Left kidney (tissue), 2 donors: ENCODE measurements around the gene TBC1D10A. TPM values are rescaled to one million over a fixed set of nuclear protein-coding genes. Genes with fewer than 3 reads are reported as not detected.

ENCODE experiments used
- DNase-seq: peaks from one replicate; pipeline ENCODE4 v3.0.0-alpha.2; 2013
- polyA plus RNA-seq: library from polyadenylated mRNA; unstranded; fragments of 120-200 nt; gene quantifications from one replicate; pipeline ENCODE4 v1.2.1, GENCODE V29; 2013; ENCODE audit not compliant: insufficient read length

Gene TBC1D10A
- polyA plus RNA-seq, 1 donor = 12.9 TPM

DNA sequence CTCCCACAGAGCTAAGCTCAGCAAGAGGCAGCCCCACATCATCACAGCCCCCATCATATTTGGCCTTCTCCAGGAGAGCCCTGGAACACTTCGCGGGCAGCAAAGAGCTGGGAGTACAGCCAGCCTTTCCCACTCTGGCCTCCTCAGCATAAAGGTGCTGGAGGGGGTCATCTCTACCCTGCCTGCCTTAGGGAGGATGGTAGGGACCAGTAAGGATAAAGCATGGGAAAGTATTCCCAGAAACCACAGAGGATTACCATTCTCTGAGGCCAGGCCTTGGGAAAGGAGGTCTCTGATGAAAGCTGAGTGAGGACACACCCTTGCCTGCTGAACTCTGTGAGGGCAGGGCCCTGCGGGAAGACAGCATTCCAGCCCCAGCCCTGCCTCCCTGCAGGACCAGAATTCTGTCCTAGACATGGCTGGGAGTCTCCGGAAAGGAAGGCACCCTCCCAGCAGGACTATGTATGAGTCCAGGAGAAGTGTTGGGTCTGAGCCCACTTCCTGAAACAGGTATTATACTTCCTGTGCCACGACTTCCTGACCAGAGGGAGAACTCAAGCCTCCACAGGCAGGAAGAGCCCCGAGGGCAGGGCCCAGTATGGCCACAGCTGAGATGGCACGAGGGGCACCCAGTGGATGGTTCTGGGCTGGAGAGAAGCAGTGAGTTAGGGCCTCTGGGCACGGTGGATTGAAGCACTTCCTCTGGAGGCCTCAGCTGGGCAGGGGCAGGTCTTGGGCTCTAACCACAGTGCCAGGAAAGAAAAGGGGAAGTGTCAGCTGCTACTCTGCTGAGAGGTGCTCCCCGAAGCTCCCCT is 24.5 kb downstream of the TBC1D10A start:
- no peak for DNase-seq

DNA sequence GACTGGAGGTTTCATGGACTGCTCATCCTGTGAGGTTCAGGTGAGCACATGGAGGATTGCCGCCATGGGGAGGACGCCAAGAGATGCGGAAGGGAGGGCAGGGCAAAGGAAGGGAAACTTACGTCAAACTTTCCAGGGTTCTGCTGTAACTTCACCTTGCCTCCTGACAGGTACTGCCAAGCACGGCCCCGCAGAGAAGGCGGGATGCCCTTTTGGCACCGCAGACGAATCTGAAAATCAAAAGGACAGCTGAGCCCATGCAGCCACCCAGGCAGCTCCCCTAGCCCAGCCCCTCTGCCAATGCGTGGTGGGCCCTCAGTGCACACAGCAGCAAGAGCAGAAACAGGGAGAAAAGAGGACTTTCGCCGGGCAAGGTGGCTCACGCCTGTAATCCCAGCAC is 27.4 kb downstream of the TBC1D10A start:
- DNase-seq = no peak

DNA sequence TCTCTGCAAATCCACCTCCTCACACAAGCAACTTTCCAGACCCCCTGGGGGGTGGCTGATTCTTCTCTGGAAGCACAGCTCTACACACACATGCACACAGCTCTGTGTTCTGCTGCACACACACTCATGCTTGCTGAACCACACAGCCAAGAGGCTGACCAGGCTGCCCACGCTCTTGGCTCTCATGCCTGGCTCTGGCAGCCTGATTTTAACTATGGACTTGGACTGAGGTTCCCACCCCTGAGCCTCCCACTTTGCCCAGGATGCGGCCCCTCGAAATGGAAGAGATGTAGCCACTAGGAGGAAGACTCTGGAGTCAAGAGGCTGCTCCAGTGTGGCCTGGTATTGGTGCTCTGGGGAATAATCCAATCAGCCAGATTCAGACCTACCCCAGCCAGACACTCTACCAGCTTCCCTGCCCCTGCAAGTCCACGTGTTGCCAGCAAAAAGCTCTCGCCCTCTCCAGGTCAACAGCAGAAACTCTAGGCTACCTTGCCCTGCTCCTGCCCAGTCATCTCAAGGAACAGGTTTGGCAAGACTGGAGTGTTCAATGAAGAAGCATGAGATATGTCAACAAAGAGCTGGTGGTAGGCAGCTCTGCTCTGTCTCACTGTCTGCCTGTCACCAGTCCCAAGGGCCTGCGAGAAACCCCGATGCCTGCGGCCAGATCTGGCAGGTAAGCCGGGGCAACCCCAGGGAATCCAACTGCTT is 28.6 kb downstream of the TBC1D10A start:
- no peak for DNase-seq

DNA sequence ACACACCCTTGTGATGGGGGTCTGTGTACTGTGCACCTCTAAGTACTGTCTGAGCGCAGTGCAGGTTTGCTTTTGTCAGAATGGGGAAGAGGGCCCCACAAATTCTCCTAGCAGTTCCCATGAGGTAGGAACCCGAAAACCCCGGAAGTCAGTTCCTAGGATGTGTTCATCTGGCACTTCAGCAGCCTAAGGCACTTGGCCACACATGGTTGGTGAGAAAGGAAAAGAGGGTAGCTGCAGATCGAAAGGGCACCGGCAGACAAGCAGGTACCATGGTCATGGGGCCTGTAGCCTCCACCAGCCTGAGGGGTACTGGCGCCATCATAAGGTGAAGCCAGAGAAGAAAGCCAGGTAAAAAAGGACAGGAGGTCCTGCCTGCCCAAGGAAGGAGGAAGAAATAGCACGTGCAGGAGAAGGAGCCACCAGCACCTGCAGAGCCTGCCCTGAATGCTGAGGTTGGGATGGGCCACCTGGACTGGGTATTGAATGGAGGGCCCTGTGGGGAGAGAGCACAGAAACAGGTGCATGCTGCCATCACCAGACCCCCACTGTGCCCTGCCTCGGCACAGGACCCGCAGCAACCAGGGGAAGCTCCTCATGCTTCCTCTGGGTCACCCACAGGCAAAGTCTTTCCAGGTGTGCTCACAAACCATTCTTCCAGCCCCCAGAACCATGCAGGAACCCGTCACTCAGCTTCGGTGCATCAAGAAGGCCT is 29.3 kb downstream of the TBC1D10A start:
- DNase-seq = no peak

DNA sequence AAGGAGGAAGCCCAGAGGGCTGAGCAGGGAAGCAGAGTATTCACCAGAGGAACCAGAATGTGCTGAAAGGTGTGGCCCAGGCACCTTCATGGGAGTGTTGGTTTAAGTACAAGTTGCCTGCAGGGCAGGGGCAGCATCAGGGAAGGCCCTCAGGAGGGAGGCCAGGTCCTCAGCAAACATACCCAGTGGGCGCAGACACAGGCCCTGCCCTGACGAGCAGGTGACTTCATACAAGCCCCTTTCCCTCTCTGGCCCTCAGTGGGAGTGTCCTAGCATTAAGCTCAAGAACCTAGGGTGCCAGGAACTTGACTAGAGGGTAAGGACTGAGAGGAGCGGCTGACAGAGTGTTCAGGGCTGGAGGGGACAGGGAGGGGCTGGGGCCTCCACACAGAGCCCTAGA is 29.9 kb downstream of the TBC1D10A start:
- DNase-seq = no peak

DNA sequence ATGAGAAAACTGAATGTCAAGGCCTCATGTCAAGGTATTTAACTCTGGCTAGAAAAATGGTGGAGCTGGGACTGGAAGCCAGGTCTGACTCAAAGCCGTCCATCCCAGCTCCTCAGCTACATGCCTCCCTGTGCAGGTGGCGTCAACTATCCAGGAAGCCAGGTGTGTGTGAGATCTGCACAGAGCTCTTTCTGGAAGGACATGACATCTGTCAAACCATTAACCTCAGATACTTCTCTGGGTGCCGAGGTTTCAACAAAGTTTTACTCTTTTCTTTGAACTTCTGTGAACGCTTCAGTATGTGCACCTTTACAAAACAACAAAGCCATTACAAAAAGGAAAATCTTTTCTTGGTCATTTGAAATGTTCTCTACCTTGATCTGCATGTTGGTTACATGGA is 30.4 kb downstream of the TBC1D10A start:
- DNase-seq = no peak

DNA sequence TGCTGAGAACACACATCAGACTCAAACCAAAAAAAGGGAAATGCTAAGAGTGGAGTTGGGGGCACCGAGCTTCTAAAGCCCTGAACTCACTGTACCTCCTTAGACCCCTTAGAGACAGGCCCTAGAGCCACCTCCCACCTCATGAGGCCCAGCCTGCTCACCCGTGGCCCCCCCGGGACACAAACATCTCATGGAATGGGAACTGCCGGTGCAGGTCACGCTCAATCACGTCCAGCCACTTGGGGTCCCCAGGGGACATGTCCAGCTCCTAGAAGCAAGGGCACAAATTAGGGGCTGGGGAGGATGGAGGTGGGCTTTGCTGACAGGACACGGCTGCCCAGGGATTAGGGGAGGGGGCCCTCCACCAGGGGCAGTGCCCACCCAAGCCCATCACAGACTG is 31.2 kb downstream of the TBC1D10A start:
- DNase-seq = no peak

DNA sequence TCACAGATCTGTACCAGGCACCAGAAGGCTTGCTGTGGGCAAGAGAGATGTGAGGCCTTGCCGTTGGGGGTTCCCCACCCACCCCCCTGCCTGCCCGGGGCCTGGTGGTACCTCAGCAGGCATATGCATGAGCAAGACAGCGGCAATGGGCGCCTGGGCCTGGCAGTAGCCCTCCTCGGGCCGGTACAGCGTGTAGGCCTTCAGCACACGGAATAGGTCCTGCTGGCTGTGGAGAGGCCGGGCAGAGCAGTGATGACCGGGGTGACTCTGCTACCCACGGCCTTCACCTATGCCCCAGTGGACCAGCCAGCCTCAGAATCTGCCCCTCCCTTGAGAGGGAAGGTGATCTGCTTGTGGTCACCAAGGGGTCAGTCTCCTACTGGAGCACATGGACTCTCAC is 31.9 kb downstream of the TBC1D10A start:
- no peak for DNase-seq

DNA sequence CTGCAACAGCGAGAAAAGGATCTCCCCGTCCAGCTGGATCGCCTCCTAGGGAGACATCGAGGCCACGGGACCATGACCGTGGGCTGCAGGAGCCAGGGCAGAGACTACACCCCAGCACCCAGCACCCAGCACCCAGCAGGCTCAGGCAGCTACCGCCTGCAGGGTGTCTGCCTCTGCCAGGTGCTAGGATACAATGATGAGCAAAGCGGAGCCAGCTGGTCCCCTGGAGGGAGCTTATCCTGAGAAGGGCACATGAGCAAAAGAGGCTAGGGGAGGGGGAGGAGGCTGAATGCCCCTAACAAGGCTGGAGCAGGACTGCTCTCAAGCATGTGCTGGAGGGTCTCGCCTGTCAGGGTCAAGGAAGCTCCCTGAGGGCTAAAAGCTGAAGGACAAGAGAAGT is 32.7 kb downstream of the TBC1D10A start:
- no peak for DNase-seq

DNA sequence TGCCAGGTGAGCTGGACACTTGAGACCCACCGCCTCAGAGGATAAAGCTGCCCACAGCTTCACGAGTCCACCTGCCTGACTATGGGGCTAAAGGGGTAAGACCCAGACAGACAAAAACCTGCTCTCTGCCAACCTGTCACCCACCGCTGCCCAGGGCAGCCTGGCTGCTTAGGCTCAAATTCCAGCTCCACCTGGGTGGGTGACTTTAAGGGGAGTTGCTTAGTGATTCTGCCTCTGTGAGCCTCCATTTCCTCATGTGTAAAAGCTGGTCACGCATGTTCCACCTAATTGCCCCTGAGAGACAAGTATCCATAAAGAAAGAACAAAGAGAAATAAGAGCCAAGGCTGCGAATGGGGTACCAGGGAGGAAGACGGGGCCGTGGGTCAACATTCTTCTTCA is 33.7 kb downstream of the TBC1D10A start:
- no peak for DNase-seq

DNA sequence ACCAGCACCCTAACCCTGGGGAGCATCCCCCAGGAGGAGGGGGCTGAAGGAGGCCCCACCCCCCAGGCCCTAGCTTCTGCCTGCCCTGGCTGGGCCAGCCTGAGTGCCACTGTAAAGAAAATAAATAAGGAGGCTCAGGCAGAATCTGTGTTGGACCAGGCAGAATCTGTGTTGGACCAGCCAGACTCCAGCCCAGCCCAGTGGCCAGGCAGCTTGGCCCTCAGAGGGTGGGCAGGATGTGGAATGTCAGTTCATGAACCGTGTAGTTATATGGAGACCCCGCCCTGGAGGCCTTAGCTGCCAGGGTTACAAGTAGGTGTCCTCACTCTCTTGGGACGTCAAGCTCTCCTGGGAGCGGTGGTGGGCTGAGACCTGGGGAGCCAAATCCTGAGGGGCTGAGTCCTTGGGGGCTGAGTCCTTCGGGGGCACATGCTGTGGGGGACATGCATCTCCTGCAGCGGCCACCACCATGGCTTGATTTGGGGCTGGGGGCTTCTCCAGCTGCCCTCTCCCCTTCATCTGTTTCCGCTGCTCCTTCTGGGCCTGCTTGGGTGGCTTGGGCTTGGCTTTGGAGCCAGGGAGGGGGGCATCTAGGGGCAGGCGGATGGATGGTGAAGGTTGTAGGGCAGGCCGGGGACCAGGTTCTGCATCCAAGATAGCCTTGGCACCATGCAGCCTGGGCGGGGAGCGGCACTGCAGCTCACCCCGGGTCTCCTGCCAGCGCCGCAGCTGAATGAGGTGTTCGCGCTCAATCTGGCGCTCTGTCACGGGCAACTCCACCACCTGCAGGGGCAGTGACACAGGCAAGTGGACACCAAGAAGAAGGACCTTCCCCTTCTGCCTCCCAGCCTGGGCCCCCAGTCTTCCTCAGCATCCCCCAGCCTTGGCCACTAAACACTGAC is 34.4 kb downstream of the TBC1D10A start:
- no peak for DNase-seq

DNA sequence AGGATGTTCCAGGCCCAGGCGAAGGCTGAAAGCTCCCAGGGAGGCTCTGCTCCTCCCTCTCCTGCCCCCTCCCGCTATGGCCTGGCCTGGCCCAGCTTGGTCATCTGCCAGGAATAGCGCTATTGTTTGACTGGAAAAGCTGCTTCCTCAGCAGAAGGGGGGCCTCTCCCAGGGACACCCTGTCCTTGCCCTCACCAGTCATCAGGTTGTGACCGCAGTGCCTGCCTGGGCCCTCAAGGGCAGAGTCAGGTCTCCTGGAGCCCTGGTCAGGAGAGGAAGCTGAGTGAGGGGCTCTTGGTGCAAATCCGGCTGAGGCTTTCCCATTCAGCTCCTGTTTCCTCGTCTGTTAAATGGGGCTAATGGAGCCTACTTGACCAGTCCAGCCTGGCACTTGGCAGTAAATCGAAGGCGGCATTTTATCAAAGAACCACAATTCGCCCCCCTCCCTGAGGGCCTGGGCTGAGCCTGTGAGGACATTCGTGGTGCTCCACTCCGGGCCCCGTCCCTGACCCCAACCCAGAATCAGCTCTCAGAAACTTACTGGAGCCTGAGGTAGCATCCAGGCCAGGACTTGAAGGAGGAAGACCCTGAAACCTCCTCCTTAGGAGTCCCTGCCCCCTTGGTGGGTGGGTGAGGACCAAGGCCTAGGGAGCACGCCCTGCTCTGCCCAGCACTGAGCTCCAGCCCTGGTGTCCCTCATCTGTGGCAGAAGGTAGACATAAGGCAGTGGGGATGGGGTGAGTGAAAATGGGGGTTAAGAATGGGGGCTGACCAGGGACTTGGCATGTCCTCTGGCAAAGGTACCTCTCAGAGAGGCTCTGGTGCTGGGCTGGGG is 35.5 kb downstream of the TBC1D10A start:
- no peak for DNase-seq

DNA sequence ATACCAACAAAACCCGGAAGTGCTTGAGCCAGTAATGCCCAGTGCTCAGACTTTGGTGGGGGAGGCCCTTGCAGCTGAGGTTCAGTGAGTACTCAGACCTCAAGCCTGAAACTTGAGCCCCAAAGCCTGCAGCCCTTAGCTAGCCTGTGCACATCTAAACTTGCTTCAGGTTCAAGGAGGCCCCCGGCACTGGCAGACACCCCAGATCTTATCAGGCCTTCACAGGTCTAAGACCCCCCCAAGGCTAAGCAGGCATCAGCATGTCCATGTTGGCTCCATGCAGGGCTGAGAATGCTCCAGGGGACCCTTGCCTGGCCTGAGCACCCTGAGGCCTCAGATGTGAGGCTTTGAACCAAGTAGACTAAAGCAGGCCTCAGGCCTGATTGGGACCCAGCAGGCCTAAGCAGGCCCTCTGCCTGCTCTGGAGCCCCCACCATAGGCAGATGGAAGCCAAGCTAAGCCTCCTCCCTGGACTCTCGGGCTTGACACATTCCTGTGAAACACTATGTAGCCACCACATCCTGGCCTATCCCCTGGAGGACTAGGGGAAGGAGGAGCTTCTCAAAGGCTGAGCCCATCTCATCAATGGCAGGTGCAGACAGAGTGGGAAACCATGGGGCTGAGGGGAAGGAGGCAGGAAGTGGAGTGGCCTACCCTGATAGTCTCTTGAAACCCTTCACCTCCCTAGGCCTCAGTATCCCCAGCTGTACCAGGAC is 36.2 kb downstream of the TBC1D10A start:
- no peak for DNase-seq

DNA sequence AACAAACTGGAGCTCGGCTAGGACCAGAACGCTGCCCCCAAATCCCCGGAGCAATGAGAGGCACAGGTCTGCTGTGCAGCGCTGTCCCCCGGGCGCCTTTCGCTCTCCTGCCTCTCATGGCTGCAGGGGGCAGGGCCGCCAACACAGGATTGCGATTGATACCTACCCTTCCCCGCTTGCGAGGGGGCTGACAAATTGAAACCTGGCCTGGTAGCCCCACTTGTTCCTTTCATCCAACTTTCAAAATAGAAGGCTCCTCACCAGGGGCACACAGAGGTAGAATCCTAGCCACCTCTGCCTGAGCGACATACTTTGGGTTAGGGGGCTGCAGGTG is 36.8 kb downstream of the TBC1D10A start:
- no peak for DNase-seq

DNA sequence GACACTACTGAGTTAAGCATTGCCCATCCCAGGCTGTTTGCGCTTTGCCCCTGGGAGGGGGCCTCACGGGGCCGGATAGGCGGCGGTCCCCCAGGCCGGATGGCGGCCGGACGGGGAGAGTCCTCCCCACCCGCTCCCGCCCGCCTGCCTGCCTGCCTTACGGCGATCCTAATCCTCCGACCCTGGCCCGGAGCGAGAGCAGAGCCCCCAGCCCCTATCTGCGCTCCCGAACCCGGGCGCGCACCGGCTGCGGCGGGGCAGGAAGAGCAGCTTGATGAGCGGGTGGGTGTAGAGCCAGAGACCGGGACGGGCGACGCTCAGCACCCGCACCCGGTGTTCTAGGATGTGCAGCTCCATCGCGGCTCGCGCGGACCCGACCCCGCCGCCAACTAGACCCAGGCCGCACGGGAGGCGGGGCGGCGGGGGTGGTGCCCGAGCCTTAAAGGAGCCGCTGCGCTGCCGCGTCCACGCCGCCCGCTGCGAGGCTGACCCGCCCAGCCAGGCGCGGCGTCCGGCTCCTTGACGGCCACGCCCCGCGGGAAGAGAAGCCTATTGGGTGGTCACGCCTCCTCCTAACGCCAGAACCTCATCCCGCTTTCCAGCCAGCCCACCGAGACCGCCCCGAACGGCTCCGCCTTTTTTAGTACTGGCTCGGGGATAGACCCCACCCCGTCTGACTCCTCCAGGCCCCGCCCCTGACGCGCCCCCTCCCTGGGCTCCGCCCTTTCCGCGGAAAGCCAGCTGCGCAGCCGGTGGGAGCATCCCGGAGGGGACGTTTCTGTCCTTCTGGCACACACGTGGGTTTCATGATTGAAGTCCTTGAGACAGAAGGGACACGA is 37.4 kb downstream of the TBC1D10A start, which contains the start of gene CASTOR1:
Gene CASTOR1, minus strand, starts transcription at position 365 of the 839 bp plus-strand sequence. Its CDS starts 8 bp downstream, at position 357.
- DNase-seq = peak; percentile 96

DNA sequence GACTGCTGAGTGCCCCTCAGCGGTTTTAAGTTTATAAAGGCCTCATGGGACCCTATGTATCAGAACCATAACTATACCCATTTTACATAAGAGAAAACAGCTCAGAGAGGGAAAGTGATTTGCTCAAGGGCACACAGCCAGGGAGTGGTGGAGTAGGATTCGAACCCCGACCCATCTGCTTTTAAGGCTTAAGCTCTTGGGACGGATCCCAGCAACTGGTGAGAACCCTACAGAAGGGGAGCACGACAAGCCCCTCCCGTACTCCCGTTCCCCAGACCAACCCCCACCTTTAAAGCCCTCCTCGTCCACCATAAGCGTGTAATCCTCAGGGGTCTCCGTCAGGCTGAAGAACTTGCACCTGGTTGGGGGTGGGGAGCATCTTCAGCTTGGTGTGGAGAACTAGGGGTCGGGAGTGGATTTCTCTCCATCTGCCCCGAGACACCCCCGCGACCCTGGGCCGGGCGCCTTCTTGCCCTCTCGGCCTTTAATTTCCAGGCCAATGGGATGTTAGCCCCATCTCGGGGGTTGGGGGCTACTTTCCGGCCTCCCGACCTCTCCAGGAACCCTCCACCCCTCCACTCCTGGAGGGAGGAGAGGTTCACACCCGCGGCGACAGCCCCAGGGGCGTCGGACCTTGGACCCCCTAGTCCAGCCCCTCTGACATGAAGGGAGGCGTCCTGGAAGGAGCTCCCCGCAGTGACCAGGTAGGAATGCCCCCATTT is 38.2 kb downstream of the TBC1D10A start:
- DNase-seq = no peak

DNA sequence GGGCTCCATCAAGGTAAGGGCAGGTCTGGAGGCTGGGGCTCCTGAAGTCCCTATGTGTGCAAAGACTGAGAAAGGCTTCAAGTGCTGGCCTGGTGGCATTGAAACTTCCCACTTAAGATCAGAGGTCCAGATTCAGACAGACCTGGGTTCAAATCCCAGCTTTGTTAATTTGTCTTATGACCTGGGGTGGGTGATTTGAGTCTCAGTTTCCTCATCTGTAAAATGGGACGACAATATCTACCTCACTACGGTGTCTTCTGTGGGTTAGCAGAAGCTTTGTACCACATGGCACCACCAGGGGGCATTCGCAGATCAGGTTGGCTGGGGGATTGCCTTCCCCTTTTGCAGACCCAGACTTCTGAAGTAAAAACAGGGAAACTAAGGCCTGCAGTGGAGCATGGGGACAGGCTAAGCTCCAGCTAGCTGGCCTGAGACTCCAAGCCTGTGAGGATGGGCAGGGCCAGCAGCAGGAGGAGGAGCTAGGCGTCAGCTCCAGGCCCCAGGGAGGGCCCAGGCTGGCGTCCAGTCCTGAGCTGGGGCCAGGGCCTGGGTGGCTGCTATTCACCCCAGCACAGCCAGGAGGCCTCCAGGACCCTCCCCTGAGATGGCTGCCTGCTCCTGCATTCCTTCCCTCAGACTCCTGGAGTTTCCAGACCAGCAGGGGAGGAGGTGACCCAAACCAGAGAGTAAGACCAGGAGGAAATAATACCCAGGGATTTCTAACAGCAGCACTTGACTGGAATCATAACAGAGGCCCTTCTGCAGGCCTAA is 38.9 kb downstream of the TBC1D10A start:
- DNase-seq = peak; percentile 76
